GM23338 (cell line): ENCODE measurements around the gene ZNF805. TPM values are rescaled to one million over a fixed set of nuclear protein-coding genes. Genes with fewer than 3 reads are reported as not detected.

ENCODE experiments used
- ATAC-seq: fragments of 200-7000 bp; cut with Tn5 transposase; 3 replicates; pipeline ENCODE4 v1.9.1; 2020
- DNase-seq: peaks from one replicate; pipeline ENCODE4 v3.0.0-alpha.2; 2015; ENCODE audit warnings: low spot score
- H2AFZ ChIP-seq: fragments of 200-600 bp; sonication (generic); 2 replicates; pipeline ENCODE4 v1.8.0; 2016; ENCODE audit warnings: antibody characterized with exemption, mild to moderate bottlenecking, moderate library complexity
- H3F3A ChIP-seq: fragments of 200-600 bp; sonication (generic); replicated peaks from 2 replicates; pipeline ENCODE4 v1.8.0; 2017; ENCODE audit warnings: antibody characterized with exemption, mixed run types, low read depth
- H3K27ac ChIP-seq: fragments of 200-600 bp; sonication (generic); 2 replicates; pipeline ENCODE4 v1.6.1; 2016; ENCODE audit warnings: low read depth
- H3K27me3 ChIP-seq: fragments of 200-600 bp; sonication (generic); 2 replicates; pipeline ENCODE4 v1.8.0; 2016; ENCODE audit warnings: mild to moderate bottlenecking, mixed run types, moderate library complexity; ENCODE audit not compliant: insufficient read depth
- H3K36me3 ChIP-seq: fragments of 200-600 bp; sonication (generic); 2 replicates; pipeline ENCODE4 v1.8.0; 2016; ENCODE audit warnings: mild to moderate bottlenecking; ENCODE audit not compliant: insufficient read depth
- H3K4me1 ChIP-seq: fragments of 200-600 bp; sonication (generic); 2 replicates; pipeline ENCODE4 v1.8.0; 2016; ENCODE audit warnings: mild to moderate bottlenecking, moderate library complexity; ENCODE audit not compliant: insufficient read depth
- H3K4me2 ChIP-seq: fragments of 200-600 bp; sonication (generic); 2 replicates; pipeline ENCODE4 v1.7.1; 2017; ENCODE audit warnings: mixed run types
- H3K4me3 ChIP-seq: fragments of 200-600 bp; sonication (generic); 2 replicates; pipeline ENCODE4 v1.6.1; 2016; ENCODE audit warnings: mixed run types
- H3K79me2 ChIP-seq: fragments of 200-600 bp; sonication (generic); replicated peaks from 2 replicates; pipeline ENCODE4 v1.8.0; 2017; ENCODE audit warnings: mild to moderate bottlenecking; ENCODE audit not compliant: insufficient read depth
- H3K9me2 ChIP-seq: fragments of 200-600 bp; sonication (generic); 2 replicates; pipeline ENCODE4 v1.8.0; 2017; ENCODE audit not compliant: insufficient read depth
- H4K20me1 ChIP-seq: fragments of 200-600 bp; sonication (generic); replicated peaks from 2 replicates; pipeline ENCODE4 v1.8.0; 2017; ENCODE audit warnings: mild to moderate bottlenecking; ENCODE audit not compliant: insufficient read depth
- H3K27ac Mint-ChIP-seq: 2 replicates; pipeline ENCODE4 v1.8.0; 2020; ENCODE audit warnings: inconsistent platforms, mild to moderate bottlenecking, moderate library complexity, mixed read lengths
- H3K27me3 Mint-ChIP-seq: 3 replicates; pipeline ENCODE4 v1.8.0; 2022; ENCODE audit warnings: low read depth, mild to moderate bottlenecking, moderate library complexity, mixed read lengths, inconsistent platforms; ENCODE audit not compliant: insufficient read depth, poor library complexity
- H3K36me3 Mint-ChIP-seq: 3 replicates; pipeline ENCODE4 v1.8.0; 2021; ENCODE audit warnings: low read depth, mild to moderate bottlenecking, inconsistent platforms, moderate library complexity, mixed read lengths
- H3K4me1 Mint-ChIP-seq: 3 replicates; pipeline ENCODE4 v1.8.0; 2020; ENCODE audit warnings: mild to moderate bottlenecking, inconsistent platforms, mixed read lengths
- H3K4me3 Mint-ChIP-seq: 3 replicates; pipeline ENCODE4 v1.8.0; 2021; ENCODE audit warnings: moderate library complexity, mild to moderate bottlenecking, inconsistent platforms, mixed read lengths
- H3K9me3 Mint-ChIP-seq: 3 replicates; pipeline ENCODE4 v1.8.0; 2020; ENCODE audit warnings: moderate library complexity, mild to moderate bottlenecking, inconsistent platforms, mixed read lengths
- CREB1 ChIP-seq: fragments of 250-450 bp; sonication (Bioruptor Pico); IDR thresholded peaks from 2 replicates; pipeline ENCODE4 v1.5.0; 2020; ENCODE audit warnings: low read depth, mild to moderate bottlenecking, moderate library complexity
- CTCF ChIP-seq, 2 experiments: fragments of 200-600 bp in 1 of 2; sonication (generic) in 1 of 2; conservative IDR thresholded peaks; 2 replicates each; pipeline versions ENCODE4 v1.5.1 to v1.6.1; 2016 to 2017; ENCODE audit warnings: antibody characterized with exemption in 2 of 2, low read depth in 2 of 2, mild to moderate bottlenecking in 2 of 2, moderate library complexity in 1 of 2
- ETS1 ChIP-seq: IDR thresholded peaks from 2 replicates; pipeline ENCODE4 v1.6.1; 2016; ENCODE audit warnings: antibody characterized with exemption
- EZH2 ChIP-seq: fragments of 200-600 bp; sonication (generic); IDR thresholded peaks from one replicate; pipeline ENCODE4 v1.8.0; 2017; ENCODE audit warnings: antibody characterized with exemption, mild to moderate bottlenecking, low read depth; ENCODE audit not compliant: unreplicated experiment
- EZH2phosphoT487 ChIP-seq: fragments of 200-600 bp; sonication (generic); IDR thresholded peaks from one replicate; pipeline ENCODE4 v1.8.1; 2018; ENCODE audit warnings: antibody characterized with exemption; ENCODE audit not compliant: unreplicated experiment
- JUNB ChIP-seq: IDR thresholded peaks from one replicate; pipeline ENCODE4 v1.6.1; 2016; ENCODE audit warnings: antibody characterized with exemption; ENCODE audit not compliant: unreplicated experiment
- NANOG ChIP-seq: IDR thresholded peaks from 2 replicates; pipeline ENCODE4 v1.6.1; 2016; ENCODE audit warnings: antibody characterized with exemption, borderline replicate concordance
- POLR2AphosphoS5 ChIP-seq: IDR thresholded peaks from 2 replicates; pipeline ENCODE4 v1.6.1; 2016; ENCODE audit warnings: antibody characterized with exemption, low read depth
- STAT1 ChIP-seq: IDR thresholded peaks from one replicate; pipeline ENCODE4 v1.6.1; 2016; ENCODE audit warnings: antibody characterized with exemption; ENCODE audit not compliant: unreplicated experiment
- ZNF331 ChIP-seq: fragments of 250-450 bp; sonication (Bioruptor Pico); IDR thresholded peaks from 2 replicates; pipeline ENCODE4 v1.5.0; 2020; ENCODE audit warnings: low read depth, mild to moderate bottlenecking, moderate library complexity
- ZNF462 ChIP-seq: fragments of 250-450 bp; sonication (Bioruptor Pico); IDR thresholded peaks from 2 replicates; pipeline ENCODE4 v1.5.0; 2020; ENCODE audit warnings: mild to moderate bottlenecking, moderate library complexity
- polyA plus RNA-seq: library from polyadenylated mRNA; unstranded; fragments of >200 nt; fragmentation: Nextera tagmentation; extraction: Ambion mirVana; gene quantifications from 2 replicates; pipeline ENCODE4 v1.2.1, GENCODE V29; 2016
- total RNA-seq: library from RNA; depleted of rRNA; stranded (reverse); fragments of >200 nt; shearing (Covaris generic); gene quantifications from 2 replicates; pipeline ENCODE4 v1.2.3, GENCODE V29; 2014

ZNF805 gene
- total and polyA plus RNA-seq, 2 experiments from 2014 or later, result 1.7 to 19.0 TPM

- H3K9me2 ChIP-seq, result no peaks in the 10 kb centered on the region
- H3K4me1 ChIP-seq, result no peaks in the 10 kb centered on the region
- peaks cover 18% of the 10 kb centered on the region for H3K36me3 ChIP-seq
- H3K4me1 Mint-ChIP-seq, result no peaks in the 10 kb centered on the region
- H3K27ac ChIP-seq, result no peak overlapping the region
- no peaks in the 10 kb centered on the region for H3K27me3 ChIP-seq
- no peak overlapping the region for H3K27ac Mint-ChIP-seq
- no peaks in the 10 kb centered on the region for H3K9me3 Mint-ChIP-seq
- no peak overlapping the region for H3K4me3 Mint-ChIP-seq
- H4K20me1 ChIP-seq, result peaks cover 9% of the 10 kb centered on the region; the same call in 1 of the 2 replicates
- no peak overlapping the region for H2AFZ ChIP-seq
- no peaks in the 10 kb centered on the region for H3F3A ChIP-seq
- H3K79me2 ChIP-seq, result peaks cover 6% of the 10 kb centered on the region; the same call in 1 of the 2 replicates
- ATAC-seq, result no peak
- TF ChIP-seq EZH2phosphoT487 (no peak), NANOG (no peak), JUNB (no peak), ZNF462 (no peak), POLR2AphosphoS5 (no peak), EZH2 (no peak), ZNF331 (CRISPR knock-in tag) (no peak), CREB1 (no peak), STAT1 (no peak), ETS1 (no peak), CTCF (conservative IDR thresholded peaks at IDR 0.05; ENCODE audit: low read depth in 2 of 2) (no peak)
- peaks cover 40% of the 10 kb centered on the region for H3K36me3 Mint-ChIP-seq
- DNase-seq, result no peak
- H3K4me2 ChIP-seq, result no peak overlapping the region
- no peaks in the 10 kb centered on the region for H3K27me3 Mint-ChIP-seq
- no peak overlapping the region for H3K4me3 ChIP-seq
These were observed 30.1 kb upstream of the ZNF805 start for GRCh38 chr19:57210381-57210780.
